HG03280 (cell line): ENCODE data around the gene SEPTIN1.

Experiments used
- ATAC-seq: cut with Tn5 transposase; IDR thresholded peaks from one replicate; pipeline ENCODE4 v1.9.1; 2021; ENCODE audit warnings: mild to moderate bottlenecking, moderate library complexity; ENCODE audit not compliant: unreplicated experiment

Gene SEPTIN1, protein sequence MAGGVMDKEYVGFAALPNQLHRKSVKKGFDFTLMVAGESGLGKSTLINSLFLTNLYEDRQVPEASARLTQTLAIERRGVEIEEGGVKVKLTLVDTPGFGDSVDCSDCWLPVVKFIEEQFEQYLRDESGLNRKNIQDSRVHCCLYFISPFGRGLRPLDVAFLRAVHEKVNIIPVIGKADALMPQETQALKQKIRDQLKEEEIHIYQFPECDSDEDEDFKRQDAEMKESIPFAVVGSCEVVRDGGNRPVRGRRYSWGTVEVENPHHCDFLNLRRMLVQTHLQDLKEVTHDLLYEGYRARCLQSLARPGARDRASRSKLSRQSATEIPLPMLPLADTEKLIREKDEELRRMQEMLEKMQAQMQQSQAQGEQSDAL

DNA sequence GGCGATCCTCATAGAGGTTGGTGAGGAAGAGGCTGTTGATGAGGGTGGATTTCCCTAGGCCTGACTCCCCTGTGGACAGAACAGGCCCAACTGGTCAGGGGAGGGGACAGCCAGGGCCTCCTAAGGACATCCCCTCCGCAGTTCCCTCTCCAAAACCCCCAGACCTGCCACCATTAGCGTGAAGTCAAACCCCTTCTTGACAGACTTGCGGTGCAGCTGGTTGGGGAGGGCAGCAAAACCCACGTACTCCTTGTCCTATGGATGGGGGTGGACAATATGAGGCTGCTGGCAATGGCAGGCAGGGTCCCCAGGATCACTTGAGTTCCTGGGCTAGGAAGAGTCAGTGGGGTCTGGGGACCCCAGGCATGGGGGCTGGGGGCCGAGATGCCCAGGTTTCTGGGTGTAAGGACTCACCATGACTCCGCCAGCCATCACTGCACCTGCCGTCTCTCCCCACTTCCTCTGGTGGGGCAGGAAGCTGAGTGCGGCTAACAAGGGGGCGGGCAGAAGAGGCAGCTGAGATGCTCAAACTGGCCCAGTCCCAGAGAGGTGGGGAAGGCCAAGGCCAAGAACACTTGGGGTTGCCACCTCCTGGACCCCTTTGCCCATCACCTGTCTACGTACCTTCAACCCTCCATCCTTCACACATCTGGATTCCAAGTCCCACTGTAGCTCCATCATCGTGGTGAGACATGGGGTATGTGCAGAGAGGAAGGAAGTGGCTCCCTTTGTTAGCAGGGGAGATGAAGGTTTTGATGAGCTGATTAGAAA is at the start of gene SEPTIN1:
Gene SEPTIN1, minus strand, starts transcription at position 451 of the 771 bp plus-strand sequence. Its CDS starts 19 bp downstream, at position 432.
- no peak for ATAC-seq

DNA sequence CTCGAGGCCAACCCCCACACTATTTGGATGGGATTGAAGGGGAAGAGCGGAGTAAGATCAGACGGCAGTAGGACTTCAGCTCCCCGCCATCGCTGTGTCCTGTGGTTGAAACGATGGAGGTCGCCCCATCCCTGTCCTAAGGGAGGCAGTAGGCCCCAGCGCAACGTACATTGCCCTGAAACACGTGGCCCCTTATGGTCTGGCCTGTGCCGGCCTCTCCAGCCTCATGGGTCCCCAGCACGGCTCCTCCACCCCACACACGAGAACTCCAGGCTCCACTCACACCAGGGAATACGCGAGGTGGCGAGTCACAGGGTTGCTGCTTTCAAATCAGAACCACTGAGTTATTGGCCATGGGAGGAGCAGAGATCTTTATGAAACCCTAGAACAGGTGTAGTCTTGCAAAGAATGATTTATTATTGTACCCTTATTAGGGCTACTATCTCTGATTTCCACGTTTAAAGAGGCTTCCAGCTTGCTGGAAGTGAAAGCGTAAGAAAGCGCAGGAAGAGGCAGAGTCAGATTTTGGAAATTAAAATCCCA is 48.1 kb upstream of the SEPTIN1 start:
- peak; percentile 6 for ATAC-seq

DNA sequence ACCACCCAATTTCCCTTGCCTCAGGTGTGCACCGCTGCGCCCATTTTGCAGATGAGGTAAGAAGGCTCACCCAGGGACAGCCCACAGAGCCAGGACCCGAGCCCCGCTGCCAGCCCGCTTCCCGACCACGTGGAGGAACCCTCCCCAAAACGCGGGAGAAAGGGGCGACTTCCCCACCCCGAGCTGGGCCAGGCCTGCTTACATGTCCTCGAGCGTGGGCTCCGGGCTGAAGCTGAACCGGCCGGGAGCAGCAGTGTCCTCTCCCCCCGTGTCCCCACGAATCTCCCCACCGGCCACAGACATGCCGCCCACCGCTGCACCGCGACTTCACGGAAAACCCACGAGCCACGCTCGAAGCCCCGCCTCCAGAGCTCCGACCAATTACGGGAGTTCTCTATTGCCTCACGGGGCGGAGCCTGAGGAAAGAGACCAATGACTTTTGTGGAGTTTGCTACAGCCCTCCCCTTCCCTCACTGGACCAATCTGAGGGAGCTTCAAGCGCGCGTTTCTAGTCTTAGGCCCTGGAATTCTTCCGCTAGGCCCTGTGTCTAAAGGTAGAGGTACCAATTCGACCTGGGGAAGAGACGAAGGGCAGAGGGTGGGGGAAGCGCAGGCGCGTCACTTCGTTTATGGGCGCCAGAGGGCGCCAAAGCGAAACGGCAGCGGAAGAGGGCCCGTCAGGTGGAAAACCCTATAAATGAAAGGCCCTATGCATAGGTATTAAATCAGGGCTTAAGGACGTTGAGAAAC is 47.5 kb upstream of the SEPTIN1 start, which contains the start of gene DCTPP1:
Gene DCTPP1, minus strand, starts transcription at position 353 of the 750 bp plus-strand sequence. Its CDS starts 50 bp downstream, at position 303.
- ATAC-seq: peak; percentile 96

DNA sequence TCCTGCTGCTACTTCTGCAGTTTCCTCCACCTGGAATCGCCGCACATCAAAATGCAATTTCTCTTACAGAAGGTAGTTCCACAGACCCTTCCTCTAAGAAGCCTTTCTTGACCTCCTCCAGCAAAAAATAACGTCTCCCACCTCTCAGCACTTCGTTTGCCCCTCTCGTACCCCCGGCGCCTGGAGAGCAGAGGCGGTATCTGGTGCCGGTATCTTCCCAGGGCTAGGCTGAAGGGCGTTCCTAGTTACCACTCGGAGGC is 47.0 kb upstream of the SEPTIN1 start:
- no peak for ATAC-seq

DNA sequence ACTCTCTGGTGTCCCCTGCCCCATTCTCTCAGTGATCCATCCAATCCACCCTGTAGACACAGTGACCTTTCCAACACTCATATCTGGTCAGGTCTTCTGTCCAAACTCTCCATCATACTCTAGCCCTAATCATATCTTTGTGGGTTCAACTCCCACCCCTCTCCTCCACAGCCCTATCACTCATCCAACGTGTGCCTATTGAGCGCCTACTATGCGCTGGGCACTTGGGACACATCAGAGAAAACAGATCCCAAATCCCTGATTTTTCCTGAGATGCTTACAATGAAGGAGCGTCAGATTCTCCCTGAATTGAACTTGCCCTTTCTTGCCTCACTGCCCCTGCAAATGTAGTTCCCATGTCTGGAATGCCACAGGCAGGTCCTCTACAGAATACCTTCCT is 45.7 kb upstream of the SEPTIN1 start:
- no peak for ATAC-seq

DNA sequence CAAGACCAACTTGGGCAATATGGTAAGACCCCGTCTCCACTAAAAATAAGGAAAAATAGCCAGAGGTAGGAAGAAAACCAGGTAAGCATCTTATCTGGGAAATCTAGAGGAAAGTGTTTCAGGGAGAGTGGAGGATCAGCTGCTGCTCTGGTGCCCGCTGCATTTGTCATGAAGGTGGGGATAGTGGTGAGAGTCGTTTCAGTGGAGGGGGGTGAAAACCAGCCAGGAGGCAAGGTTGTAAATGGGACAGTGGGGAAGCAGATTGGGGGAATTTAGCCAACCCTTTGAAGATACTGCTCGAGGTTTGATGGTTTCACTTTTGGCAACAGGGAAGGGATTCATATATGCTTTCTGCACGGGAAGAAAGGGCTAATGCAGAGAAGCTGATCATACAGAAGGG is 38.6 kb upstream of the SEPTIN1 start:
- no peak for ATAC-seq

DNA sequence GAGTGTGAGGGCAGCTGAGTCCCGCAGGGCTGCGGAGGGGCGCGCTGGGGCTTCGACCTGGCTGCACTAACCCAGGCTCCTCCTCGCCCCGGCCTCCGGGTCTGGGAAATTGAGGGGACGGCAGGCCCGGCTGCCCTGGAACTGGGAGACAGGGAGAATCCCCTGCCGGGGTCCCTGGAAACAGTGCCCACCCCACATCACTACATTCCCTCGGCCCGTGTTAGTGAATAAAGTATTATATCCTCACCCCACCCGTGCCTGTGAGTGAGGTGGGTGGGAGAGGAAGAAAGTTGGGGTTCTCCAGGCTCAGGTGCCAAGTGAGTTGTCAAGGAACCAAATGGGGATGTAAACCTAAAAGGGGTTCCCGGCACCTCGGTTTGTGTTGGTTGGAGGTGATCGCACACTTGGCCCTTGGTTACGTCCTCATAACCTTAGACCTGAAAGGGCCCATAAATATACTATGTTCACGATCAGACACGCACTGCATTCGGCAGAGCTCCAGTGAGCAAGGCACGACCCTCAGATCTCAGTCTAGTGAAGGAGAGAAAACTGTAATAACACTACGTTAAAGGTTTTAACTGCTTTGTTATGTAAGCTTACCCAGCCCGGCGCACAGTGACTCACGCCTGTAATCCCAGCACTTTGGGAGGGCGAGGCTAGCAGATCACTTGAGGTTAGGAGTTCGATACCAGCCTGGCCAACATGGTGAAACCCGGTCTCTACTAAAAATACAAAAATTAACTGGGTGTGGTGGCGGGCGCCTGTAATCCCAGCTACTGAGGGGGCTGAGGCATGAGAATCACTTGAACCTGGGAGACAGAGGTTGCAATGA is 36.2 kb upstream of the SEPTIN1 start:
- ATAC-seq: no peak

DNA sequence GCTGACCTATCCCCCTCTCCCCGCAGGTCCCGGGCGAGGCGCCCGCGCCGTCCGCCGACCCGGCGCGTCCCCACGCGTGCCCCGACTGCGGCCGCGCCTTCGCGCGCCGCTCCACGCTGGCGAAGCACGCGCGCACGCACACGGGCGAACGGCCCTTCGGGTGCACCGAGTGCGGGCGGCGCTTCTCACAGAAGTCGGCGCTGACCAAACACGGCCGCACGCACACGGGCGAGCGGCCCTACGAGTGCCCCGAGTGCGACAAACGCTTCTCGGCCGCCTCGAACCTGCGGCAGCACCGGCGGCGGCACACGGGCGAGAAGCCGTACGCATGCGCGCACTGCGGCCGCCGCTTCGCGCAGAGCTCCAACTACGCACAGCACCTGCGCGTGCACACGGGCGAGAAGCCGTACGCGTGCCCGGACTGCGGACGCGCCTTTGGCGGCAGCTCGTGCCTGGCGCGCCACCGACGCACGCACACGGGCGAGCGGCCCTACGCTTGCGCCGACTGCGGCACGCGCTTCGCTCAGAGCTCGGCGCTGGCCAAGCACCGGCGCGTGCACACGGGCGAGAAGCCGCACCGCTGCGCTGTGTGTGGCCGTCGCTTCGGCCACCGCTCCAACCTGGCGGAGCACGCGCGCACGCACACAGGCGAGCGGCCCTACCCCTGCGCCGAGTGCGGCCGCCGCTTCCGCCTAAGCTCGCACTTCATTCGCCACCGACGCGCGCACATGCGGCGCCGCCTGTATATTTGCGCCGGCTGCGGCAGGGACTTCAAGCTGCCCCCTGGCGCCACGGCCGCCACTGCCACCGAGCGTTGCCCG is 35.4 kb upstream of the SEPTIN1 start:
- peak; percentile 81 for ATAC-seq

DNA sequence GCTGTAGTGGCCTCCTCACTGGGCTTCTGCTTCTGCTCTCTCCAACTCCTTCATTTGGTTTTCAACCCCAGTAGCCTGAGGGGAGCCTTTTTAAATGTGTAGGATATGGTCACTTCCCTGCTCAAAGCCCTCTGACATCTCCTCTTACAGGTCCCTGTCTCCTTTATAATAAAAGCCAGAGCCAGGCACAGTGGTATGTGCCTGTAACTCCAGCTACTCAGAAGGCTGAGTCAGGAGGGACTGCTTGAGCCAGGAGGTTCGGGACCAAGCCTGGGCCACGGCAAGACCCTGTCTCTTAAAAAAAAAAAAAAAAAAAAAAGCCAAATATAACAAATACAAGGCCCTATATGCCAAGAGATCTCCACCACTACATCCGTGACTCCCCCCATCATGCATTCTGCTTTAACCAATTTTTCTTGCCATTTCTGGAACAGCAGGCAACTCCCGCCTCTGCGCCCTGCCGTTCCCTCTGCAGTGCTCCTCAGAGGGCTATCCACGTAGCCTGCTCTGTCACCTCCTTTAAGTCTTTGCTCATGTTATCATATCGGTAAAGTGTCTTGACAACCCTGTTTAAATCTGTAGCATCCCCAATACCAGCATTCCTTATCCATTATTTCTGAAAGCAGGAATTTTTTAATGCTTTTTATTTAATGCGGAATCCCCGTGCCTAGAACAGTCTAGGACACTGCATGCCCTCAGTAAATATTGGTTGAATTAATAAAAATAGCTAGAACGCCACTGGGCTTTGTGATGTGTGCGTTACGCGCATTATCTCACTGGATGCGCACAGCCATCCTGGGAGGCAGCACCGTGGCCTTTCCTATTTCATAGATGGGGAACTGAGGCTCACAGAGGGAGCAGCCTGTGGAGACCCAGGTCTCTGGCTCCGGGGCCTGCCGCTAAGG is 34.5 kb upstream of the SEPTIN1 start:
- peak; percentile 14 for ATAC-seq

DNA sequence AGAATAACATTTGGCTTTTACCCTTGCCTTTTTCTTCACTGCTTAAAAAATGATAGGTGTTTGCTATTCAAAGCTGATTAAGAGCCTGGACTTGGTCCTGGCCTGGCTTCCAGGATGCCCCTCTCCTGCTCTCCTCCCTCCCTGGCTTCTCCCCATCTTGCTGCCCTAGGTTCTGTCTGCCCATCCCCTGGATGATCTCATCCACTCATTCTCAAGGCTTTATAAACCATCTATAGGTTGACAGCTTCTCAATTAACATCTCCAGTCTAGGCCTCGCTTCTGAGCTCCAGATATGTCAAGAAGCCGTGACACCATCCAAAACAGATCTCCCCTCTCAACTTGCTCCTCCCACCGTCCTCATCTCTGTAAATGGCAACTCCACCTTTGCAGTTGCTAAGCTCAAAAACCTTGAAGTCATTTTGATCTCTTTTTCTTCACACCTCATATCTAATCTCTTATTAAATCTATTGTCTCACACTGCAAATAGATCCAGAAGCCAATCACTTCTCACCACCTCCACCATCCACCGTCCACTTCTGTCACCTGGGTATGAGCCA is 33.8 kb upstream of the SEPTIN1 start:
- no peak for ATAC-seq

DNA sequence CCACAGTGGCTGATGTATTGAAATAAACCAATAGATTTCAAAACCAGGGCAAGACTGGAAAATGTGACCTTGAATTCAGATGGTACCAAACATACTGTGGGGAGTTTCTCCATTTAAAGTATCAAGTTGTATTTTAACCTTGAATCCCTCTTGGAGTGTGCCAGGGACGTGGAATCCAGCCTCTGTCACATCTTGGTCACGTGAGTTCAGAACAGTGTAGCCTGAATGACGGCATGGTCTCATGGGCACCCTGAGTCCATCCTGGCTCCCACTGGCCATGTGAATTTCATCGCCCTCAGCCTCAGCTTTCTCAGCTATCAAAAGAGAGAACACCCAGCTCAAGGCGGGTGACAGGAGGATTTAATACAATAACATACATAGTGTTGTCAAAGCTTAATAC is 31.8 kb upstream of the SEPTIN1 start:
- no peak for ATAC-seq

DNA sequence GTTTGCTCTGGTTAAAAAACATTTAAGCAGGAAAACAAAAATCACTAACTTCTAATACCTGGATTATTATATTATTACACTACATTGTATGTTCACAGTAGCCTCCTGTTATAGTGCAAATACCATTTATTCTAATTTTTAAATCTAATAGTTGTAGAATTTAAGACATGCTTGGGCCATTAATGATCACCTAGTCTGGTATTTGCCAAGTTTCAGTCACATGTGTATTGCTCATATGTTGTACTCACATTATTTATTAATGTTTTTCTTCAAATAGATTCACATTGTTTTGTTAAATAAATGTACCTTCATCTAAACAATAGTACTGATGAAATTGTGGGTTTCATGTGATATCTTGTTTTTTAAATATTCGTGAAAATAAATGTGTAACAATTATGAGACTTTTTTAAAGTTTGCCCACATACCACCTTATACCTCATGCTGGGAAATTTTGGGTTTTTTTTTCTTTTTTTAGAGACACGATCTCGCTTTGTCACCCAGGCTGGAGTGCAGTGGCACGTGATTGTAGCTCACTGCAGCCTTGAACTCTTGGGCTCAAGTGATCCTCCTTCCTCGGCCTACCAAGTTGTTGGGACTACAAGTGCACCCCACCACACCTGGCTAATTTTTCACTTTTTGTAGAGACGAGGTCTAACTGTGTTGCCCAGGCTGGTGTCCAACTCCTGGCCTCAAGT is 30.9 kb upstream of the SEPTIN1 start:
- ATAC-seq: no peak

DNA sequence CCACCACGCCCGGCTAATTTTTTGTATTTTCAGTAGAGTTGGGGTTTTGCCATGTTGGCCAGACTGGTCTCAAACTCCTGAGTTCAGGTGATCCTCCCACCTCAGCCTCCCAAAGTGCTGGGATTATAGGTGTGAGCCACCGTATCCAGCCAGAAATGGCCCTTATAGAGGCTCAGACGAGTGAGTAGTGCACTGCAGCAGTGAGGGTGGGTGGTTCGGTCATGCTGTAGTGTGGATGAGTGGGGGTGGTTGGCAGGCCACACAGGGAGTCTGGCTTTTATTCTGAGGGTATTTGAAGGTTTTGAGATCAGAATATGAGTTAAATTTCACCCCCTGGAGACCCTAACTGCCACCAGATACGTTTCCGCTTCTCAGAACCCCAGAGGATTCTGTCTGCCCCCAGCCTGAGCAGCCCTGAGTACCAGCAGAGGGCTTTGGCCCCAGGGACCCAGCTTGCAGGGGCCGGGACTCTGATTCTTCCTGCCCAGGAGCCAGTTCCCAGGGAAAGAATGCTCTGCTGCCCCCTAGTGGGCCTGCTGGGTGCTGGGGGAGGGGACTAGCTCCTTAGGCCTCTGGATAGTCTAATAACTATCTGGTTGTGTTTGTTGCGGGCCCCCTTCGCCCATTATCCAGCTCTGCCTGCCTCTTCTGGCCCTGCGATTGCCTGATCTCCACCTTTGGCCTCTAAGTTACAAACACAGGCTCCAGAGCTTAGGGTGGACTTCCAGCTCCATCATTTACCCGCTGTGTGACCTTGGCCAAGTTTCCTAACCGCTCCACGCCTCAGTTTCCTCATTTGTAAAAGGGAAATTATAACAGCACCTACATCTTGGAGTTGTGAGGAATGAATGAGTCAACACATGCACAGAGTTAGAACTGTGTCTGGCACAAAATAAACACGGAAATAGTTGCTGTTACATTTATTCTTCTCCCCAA is 27.0 kb upstream of the SEPTIN1 start:
- peak; percentile 41 for ATAC-seq

DNA sequence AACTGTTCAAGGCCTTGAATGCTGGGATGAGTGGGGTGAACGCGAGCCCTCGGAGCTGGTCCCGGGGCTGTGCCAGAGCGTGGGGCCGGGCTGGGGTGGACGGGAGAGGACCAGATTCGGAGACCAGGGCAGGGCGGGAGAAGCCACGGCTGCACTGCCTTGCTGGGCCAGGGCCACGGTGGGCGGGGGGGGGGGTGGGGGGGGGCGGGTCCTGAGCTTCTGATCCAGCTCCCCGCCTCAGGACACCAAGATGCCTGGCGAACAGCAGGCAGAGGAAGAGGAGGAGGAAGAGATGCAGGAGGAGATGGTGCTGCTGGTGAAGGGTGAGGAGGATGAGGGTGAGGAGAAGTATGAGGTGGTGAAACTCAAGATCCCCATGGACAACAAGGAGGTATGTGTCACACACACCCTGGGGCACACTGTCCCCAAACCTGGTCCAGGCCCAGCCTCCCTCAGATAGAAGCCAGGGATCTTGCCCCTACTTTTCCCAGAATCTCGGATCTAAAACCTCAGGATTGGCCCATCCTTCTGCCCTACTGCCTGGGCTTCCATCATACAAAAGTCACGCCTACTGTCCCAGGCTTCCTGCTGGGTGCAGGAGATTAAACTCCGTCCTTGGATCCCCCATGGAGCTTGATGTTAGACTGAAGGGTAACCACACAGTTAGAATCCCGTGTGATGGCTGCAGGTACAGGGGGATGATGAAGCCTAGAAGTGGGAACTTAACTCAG is 25.6 kb upstream of the SEPTIN1 start:
- no peak for ATAC-seq

DNA sequence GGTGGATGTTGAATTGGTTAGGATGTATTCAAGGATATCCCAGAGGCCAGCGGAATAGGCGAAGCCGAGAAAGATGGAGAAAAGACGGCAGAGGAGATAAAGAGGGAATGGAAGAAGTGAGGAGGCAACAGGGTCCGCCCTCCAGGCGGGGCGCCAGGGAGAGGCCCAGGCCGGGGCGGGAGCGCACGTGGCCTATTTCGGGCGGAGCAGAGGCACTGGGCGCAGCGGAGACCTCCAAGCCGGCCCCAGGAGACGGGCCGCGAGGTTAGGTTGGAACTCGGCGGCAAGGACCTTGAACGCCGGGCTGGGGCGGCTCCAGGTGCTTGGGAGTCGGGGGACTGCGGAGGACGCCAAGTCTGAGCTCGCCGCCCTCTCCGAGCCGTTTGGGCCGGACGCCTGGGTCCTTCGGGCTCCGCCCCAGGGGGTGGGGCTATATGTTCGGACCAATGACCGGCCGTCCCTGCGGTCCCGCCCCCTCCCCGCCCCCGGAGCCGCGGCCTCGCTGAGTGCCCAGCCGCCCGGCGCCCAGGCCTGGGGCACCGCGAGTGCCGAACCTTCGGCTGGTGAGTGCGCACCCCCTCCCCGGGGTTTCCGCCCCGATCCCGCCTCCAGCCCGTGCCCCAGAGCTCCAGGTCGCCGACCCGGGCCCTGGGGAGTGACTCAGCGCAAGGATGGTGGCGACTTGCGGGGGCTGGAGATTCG is 24.9 kb upstream of the SEPTIN1 start, which contains the start of gene ZNF771:
Gene ZNF771, plus strand, starts transcription at position 505 of the 702 bp plus-strand sequence. CDS start 448 bp downstream, outside the sequence.
- peak; percentile 79 for ATAC-seq
